GM18867 (cell line): ENCODE data around the gene BLM.
"Not testable (repeated sequence)": the region's sequence is repeated elsewhere in the genome, so short reads cannot be mapped to it uniquely, and the experiment has no call there.

ENCODE experiments used
- ATAC-seq: cut with Tn5 transposase; IDR thresholded peaks from one replicate; pipeline ENCODE4 v1.9.1; 2021; ENCODE audit warnings: mild to moderate bottlenecking, moderate library complexity; ENCODE audit not compliant: unreplicated experiment

BLM gene

GRCh38 chr15:90840157-90840855, 123.2 kb downstream of the BLM start:
- no peak for ATAC-seq

DNA sequence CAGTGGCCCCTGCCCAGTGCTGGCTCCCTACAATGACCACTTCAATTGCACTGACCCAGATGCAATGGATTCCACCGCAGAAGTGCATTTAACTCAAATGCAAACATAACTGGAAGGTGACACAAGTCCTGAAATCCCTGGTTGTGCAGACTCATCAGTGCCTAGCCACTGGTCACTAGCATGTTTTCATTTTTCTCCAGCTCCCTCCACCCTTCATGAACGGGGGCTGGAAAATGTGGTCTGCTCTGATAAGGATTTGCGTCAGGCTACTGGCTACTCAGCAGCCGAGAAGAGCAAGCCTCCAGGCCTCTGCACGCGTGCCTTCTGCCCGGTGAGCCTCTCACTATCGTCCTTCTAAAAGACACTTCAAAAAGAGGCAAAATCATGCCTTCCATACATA, 123.8 kb downstream of the BLM start:
- no peak for ATAC-seq

- ATAC-seq, result no peak
Observed at GRCh38 chr15:90844696-90845095, 127.5 kb downstream of the BLM start.

- ATAC-seq, result no peak
Observed at GRCh38 chr15:90845201-90845949, 128.2 kb downstream of the BLM start.

DNA sequence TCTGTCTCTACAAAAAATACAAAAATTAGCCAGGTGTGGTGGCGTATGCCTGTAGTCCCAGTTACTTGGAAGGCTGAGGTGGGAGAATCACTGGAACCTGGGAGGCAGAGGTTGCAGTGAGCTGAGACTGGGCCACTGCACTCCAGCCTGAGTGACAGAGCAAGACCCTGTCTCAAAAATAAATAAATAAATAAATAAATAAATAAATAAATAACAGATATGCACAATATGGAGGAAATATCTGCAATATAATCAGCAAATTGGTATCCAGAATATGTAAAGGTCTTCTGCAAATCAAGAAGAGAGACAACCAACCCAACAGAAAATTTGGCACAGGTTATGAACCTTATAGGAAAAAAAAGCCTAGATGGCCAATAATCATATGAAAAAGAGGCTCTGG, 132.3 kb downstream of the BLM start:
- not testable (repeated sequence) for ATAC-seq

- ATAC-seq, result no peak
Observed at GRCh38 chr15:90851114-90851513, 134.0 kb downstream of the BLM start.

- no peak for ATAC-seq
Observed at GRCh38 chr15:90851940-90852339, 134.8 kb downstream of the BLM start.

GRCh38 chr15:90855139-90855538, 138.0 kb downstream of the BLM start:
- ATAC-seq, result no peak

DNA sequence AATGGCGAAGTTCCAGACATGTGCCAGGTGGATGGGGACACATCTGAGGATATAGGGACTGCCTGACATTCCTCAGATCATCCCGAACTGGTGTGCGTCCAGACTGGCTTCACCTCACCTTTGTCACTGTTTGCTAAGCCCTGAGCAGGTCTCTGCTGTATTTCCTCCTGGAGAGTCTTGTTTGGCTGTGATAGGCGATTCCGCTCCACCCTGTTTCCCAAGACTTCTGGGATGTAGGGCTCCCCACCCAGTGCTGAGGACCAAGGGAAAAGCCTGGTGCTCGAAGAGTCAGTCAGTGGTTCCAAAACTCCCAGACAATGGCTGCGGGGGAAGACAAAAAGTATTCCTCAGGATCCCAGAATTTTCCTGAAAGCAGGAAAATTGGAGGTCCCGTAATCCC, 140.2 kb downstream of the BLM start:
- no peak for ATAC-seq

DNA sequence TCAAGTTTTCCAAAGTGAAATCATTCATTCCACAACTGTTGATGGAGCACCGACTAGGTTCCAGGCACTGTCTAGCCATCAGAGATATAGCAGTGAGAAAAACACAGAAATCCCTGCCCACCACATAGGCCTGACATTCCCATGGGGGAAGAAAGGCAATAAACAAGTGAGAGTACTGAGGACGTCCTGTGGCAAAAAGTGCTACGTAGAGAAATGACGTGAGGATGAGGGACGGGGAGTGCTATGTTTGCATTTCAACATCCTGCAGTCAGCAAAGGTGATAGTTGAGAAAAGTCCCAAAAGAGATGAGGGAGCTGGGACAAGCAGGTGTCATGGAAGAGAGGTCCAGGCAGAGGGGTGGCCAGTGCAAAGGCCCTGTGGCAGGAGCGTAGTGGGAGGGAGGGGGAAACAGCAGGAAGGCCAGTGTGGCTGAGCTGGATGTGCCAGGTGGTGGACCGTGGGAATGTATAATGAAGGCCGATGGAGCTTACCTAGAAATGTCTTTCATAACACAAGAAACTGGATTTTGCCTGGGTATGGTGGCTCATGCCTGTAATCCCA, 140.8 kb downstream of the BLM start:
- ATAC-seq, result no peak

GRCh38 chr15:90859234-90860131, 142.3 kb downstream of the BLM start:
- no peak for ATAC-seq

DNA sequence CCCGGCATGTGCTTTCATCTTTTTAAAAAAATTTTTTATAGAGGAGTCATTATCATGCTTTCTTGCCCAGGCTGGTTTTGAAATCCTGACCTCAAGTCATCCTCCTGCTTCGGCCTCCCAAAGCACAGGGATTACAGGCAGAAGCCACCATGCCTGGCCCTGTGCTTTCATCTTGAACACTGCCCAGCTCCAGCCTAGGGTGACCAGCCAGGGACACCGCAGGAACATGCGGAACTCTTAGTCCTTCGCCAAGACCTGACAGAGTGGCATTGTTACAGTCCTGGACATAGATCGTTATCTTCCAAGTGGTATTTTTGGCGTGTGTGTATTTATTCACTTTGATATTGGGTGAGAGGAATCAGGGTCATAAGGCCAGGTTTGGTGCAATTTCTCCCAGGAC, 143.3 kb downstream of the BLM start:
- no peak for ATAC-seq

DNA sequence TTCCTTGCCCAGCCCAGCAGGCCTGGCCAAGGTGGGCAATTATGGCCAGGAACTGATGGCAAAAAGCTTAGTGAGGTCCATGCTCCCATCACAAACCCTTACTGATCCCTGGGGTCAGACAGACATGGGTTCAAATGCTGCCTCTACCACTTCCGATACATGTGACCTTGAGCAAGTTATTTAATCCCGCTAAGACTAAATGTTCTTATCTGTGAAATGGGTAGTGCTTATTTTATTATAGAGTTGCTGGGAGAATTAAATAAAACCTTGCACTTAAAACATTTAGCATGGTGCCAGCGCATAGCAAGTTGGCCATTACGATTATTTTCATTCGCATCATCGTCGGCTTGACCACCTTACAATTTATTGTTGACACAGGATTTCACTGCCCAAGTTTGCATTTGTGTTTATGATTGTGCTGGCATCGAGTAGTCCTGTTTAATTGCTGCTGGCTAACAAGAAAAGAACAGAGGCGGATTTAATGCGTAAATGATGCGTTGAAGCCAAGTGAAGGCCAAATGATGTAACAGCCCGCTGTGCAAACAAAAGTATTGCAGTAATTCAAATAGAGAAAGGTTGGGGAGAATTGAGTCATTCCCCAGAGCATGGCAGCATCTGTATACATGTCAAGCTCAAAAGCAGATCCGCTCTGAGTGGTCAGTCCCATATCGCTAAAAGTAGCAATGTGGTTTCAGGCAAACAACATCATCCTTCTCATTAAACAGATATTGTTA, 144.0 kb downstream of the BLM start:
- no peak for ATAC-seq

DNA sequence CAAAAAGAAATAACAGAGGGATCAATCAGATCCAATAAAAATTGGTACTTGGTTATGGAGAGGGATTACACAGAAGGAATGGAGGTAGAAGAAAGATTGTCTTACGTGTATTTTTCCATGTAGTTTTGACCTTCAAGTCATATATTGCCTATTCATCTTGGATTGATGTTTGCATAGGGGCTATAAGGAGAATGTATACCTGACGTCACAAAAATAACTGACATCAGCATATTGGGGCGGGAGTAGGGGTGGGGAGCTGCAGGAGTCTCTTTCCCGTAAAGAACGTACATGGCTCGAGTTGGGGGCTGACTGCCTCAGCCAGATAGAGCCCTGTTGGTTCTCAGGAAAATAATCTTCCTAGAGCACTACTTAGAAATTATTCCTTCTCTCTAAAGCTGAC, 145.3 kb downstream of the BLM start:
- no peak for ATAC-seq

GRCh38 chr15:90862964-90863778, 146.0 kb downstream of the BLM start:
- ATAC-seq, result no peak

DNA sequence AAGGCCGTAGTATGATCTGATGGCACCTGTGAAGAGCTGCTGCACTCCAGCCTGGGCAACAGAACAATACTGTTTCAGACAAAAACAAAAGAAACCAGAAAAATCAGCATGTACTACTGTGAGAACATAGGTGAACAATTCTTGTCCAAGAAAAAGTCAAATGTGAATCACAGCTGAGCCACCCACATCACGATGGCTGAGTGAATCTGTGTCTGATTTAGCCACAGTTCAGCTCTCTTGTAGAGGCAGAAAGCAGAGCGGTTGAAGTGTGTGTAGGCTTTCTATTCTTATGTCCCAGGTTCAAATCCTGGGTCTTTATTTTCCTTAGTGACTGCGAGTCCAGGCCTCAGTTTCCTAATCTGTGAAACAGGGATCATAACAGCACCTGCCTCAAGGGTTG, 146.8 kb downstream of the BLM start:
- ATAC-seq, result no peak

GRCh38 chr15:90864507-90864906, 147.4 kb downstream of the BLM start:
- ATAC-seq, result no peak

DNA sequence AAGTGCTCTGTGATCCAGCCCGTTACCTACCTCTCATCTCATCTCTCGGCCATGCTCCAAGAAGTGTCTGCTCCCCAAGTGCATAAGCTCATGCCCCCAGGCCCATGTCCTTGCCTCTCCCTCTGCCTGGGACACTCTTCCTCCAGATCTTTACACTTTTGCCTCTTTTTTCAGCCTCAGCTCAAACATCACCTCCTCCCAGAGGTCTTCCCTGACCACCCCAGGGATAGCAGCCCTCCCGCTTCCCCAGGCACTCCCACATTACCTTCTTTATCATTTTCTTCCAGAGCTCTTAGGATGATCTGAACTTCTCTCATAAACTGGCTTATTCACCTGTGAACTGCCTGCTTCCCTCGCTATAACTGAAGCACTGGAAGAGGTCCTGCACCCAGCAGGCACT, 148.6 kb downstream of the BLM start:
- no peak for ATAC-seq
